Panc1 (cell line): ENCODE data around the gene SLC16A6. TPM values are rescaled to one million over a fixed set of nuclear protein-coding genes. Genes with fewer than 3 reads are reported as not detected.
A peak's percentile ranks its signal among the peaks of the same experiment; 100 is the strongest.

Experiments used
- ATAC-seq: fragments of 200-7000 bp; cut with Tn5 transposase; 2 replicates; pipeline ENCODE4 v1.9.1; 2020; ENCODE audit warnings: mild to moderate bottlenecking, moderate library complexity
- BruUV-seq: library from RNA; stranded (reverse); fragments of 400-500 nt; replicated peaks from 2 replicates; lab custom pipeline; 2021; lab: Mats Ljungman, UMichigan
- CTCF ChIA-PET: fragments of 300-600 bp; sonication (Branson Sonifier 250); formaldehyde crosslinking; loops from one replicate; lab custom pipeline; 2022; ENCODE audit warnings: antibody characterized with exemption; lab: Charles Lee
- POLR2A ChIA-PET: fragments of 300-600 bp; sonication (Branson Sonifier 250); formaldehyde crosslinking; loops from one replicate; lab custom pipeline; 2022; ENCODE audit warnings: antibody characterized with exemption; lab: Charles Lee
- DNase-seq: peaks from one replicate; pipeline ENCODE4 v3.0.0-alpha.2; 2010; ENCODE audit warnings: low read depth, low spot score
- H3K27ac ChIP-seq: 2 replicates; pipeline ENCODE4 v1.5.1; 2011; ENCODE audit warnings: mild to moderate bottlenecking, low read length, inconsistent platforms
- H3K27me3 ChIP-seq: fragments of 200-500 bp; sonication (Bioruptor generic); 2 replicates; pipeline ENCODE4 v1.6.0; 2014; ENCODE audit warnings: low read length, inconsistent platforms; ENCODE audit not compliant: control insufficient read depth, insufficient read depth
- H3K36me3 ChIP-seq: fragments of 200-500 bp; sonication (Bioruptor generic); 2 replicates; pipeline ENCODE4 v1.5.1; 2014; ENCODE audit warnings: inconsistent platforms, mild to moderate bottlenecking, low read length, moderate library complexity; ENCODE audit not compliant: control insufficient read depth, insufficient read depth
- H3K4me1 ChIP-seq: 2 replicates; pipeline ENCODE4 v1.5.1; 2011; ENCODE audit warnings: inconsistent platforms, mild to moderate bottlenecking, low read length, moderate library complexity; ENCODE audit not compliant: control insufficient read depth, insufficient read depth
- H3K4me3 ChIP-seq, 2 experiments: 2 replicates each; pipeline ENCODE4 v1.5.1; 2011 to 2012; ENCODE audit warnings: low read depth in 2 of 2, low read length in 2 of 2, mild to moderate bottlenecking in 2 of 2, inconsistent platforms in 1 of 2, moderate library complexity in 1 of 2
- H3K9me3 ChIP-seq: fragments of 200-500 bp; sonication (Bioruptor generic); 2 replicates; pipeline ENCODE4 v1.5.1; 2014; ENCODE audit warnings: low read depth, mild to moderate bottlenecking, inconsistent platforms, low read length, moderate library complexity; ENCODE audit not compliant: control insufficient read depth, insufficient read depth
- POLR2AphosphoS5 ChIP-seq: IDR thresholded peaks from 2 replicates; pipeline ENCODE4 v1.6.1; 2012; ENCODE audit warnings: mild to moderate bottlenecking, low read depth, low read length, moderate library complexity
- SIN3A ChIP-seq: IDR thresholded peaks from 2 replicates; pipeline ENCODE4 v1.6.1; 2012; ENCODE audit warnings: low read depth, mild to moderate bottlenecking, low read length, moderate library complexity, borderline replicate concordance; ENCODE audit not compliant: insufficient read depth
- TCF7L2 ChIP-seq: IDR thresholded peaks from 2 replicates; pipeline ENCODE4 v1.6.1; 2011; ENCODE audit warnings: mild to moderate bottlenecking, low read depth, low read length, inconsistent platforms
- in situ Hi-C: cut with HindIII; loops from 2 replicates; pipeline ENCODE4 v1.10.0; 2016; ENCODE audit warnings: low sequenced_read_pairs, low pct_unique_long_range_greater_than_20kb
- intact Hi-C: fragments of 100-400 bp; cut with micrococcal nuclease; formaldehyde crosslinking; loops from one replicate; pipeline ENCODE4 v1.10.0; 2022; ENCODE audit not compliant: unreplicated experiment
- total RNA-seq: library from RNA; stranded (reverse); gene quantifications from one replicate; pipeline ENCODE4 v1.2.1, GENCODE V29; 2021; ENCODE audit not compliant: unreplicated experiment
- TF ChIP-seq, protein P1 (sequence below): fragments of 450-650 bp; IDR thresholded peaks from 2 replicates; pipeline ENCODE4 v1.5.1; 2017; ENCODE audit warnings: mild to moderate bottlenecking
- TF ChIP-seq, protein P2 (sequence below), 2 experiments: IDR thresholded peaks; 2 replicates each; pipeline ENCODE4 v1.6.1; 2011 to 2012; ENCODE audit warnings: low read depth in 2 of 2, control low read depth in 1 of 2, low read length in 1 of 2, mild to moderate bottlenecking in 1 of 2, moderate library complexity in 1 of 2; ENCODE audit not compliant: insufficient read depth in 1 of 2

Gene SLC16A6
- total RNA-seq, 1 experiment from 2014 or later, result 0.26 TPM

DNA sequence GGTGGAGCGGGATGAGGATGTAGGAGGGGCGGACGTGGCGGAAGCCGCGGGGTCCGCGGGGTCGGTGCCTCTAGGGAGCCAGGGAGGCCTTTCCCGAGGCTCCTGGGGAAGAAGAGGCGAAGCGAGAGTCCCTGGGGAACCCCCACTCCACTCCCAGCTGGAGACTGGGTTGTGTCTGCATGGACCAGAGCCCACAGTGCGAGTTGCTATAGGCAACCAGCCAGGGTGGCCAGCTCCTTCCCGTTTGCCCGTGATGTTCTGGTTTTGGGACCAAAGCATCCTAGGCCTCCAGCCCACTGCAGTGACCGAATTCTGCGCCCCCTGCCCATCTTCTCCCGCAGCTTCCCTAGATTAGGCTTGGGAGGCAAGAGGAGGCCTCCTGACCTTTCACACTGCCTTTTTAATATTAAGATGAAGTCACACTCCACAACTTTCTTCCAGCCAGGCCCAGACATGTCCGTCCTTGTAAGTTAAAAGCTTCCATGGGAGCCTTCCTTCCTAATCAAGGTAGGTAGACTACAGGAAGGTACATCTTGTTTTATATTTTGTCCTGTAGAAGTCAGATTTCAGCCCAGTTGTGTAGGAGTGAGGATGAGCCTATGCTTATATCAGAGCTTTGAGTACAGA, 42.6 kb downstream of the SLC16A6 start:
- ATAC-seq, result peak; percentile 70; the same call in 1 of the 2 replicates
- intact Hi-C loops (no loop called here), in situ Hi-C loops (no loop called here)

DNA sequence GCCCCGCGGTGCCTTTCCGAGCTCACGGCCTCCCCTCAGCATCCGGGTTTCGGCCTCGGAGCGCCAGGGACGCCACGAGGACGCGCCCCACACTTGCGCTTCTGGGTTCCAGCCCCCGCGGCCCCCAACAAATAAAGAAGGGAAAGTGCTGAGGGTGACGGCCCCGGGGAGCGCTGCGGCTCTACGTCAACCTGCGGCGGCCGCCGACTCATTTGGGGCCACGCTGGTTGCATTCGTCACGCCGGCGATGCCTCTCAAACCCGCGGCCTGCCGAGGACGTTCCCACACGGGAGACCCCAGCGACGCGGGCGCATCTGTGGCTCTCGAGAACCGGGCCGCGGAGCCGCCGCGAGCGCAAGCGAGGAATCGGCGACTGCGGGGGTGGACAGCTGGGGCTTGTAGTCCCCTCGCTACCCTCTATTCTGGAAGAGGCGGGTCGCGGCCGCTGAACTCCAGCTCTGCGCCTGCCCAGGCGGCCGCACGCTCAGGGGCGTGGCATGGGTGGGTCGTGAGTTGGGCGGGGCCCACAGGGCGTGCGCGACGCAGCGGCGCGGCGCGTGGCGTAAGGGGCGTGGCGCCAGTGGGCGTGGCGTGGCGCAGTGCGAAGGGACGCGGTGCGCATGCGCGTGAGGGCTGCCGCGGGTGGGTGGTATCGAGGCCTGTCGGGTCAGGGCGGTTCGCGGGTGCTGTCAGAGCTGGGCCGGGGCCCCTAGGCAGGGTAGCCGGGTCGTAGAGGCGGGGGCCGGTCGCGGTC, 43.3 kb downstream of the SLC16A6 start, which contains the start of gene AMZ2:
TSS of gene AMZ2 (plus strand) at position 599 of the 754 bp plus-strand sequence. CDS start 2,145 bp downstream, outside the sequence.
- Histone ChIP-seq H3K9me3 (no peaks in the 10 kb centered on the region), H3K36me3 (peaks cover 5% of the 10 kb centered on the region), H3K27ac (peak within 1 kb of the TSS; percentile 83), H3K4me3 (peak within 1 kb of the TSS; percentile 57 to 80), H3K4me1 (peaks cover 3% of the 10 kb centered on the region; the same call in 1 of the 2 replicates), H3K27me3 (no peaks in the 10 kb centered on the region)
- ChIA-PET CTCF (interaction anchor here (0.6 kb wide), 1 partner anchor 222 kb away, joined by 3 read pairs; no protein-coding TSS in a partner anchor), POLR2A (no interaction called here)
- DNase-seq (peak; percentile 32), ATAC-seq (peak; percentile 99)
- BruUV-seq, result no TSS peak
- TF ChIP-seq, protein P1, sequence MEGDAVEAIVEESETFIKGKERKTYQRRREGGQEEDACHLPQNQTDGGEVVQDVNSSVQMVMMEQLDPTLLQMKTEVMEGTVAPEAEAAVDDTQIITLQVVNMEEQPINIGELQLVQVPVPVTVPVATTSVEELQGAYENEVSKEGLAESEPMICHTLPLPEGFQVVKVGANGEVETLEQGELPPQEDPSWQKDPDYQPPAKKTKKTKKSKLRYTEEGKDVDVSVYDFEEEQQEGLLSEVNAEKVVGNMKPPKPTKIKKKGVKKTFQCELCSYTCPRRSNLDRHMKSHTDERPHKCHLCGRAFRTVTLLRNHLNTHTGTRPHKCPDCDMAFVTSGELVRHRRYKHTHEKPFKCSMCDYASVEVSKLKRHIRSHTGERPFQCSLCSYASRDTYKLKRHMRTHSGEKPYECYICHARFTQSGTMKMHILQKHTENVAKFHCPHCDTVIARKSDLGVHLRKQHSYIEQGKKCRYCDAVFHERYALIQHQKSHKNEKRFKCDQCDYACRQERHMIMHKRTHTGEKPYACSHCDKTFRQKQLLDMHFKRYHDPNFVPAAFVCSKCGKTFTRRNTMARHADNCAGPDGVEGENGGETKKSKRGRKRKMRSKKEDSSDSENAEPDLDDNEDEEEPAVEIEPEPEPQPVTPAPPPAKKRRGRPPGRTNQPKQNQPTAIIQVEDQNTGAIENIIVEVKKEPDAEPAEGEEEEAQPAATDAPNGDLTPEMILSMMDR, result no peak
- peak; percentile 77 for TF ChIP-seq POLR2AphosphoS5
- no peak; the same call in 1 of the 2 replicates for TF ChIP-seq SIN3A
- in situ Hi-C loops, result no loop called here
- intact Hi-C loops, result no loop called here

More for the DNA sequence above, 42.6 kb downstream of the SLC16A6 start:
- Histone ChIP-seq H3K4me1 (peaks cover 3% of the 10 kb centered on the region; the same call in 1 of the 2 replicates), H3K27me3 (no peaks in the 10 kb centered on the region), H3K36me3 (peaks cover 5% of the 10 kb centered on the region), H3K4me3 (peak overlapping the region; percentile 57 to 80), H3K9me3 (no peaks in the 10 kb centered on the region), H3K27ac (peak overlapping the region; percentile 83)
- ChIA-PET CTCF (no interaction called here), POLR2A (no interaction called here)
- TF ChIP-seq SIN3A (no peak), TCF7L2 (no peak), POLR2AphosphoS5 (no peak)
- TF ChIP-seq, protein P1, result no peak
- TF ChIP-seq, protein P2, sequence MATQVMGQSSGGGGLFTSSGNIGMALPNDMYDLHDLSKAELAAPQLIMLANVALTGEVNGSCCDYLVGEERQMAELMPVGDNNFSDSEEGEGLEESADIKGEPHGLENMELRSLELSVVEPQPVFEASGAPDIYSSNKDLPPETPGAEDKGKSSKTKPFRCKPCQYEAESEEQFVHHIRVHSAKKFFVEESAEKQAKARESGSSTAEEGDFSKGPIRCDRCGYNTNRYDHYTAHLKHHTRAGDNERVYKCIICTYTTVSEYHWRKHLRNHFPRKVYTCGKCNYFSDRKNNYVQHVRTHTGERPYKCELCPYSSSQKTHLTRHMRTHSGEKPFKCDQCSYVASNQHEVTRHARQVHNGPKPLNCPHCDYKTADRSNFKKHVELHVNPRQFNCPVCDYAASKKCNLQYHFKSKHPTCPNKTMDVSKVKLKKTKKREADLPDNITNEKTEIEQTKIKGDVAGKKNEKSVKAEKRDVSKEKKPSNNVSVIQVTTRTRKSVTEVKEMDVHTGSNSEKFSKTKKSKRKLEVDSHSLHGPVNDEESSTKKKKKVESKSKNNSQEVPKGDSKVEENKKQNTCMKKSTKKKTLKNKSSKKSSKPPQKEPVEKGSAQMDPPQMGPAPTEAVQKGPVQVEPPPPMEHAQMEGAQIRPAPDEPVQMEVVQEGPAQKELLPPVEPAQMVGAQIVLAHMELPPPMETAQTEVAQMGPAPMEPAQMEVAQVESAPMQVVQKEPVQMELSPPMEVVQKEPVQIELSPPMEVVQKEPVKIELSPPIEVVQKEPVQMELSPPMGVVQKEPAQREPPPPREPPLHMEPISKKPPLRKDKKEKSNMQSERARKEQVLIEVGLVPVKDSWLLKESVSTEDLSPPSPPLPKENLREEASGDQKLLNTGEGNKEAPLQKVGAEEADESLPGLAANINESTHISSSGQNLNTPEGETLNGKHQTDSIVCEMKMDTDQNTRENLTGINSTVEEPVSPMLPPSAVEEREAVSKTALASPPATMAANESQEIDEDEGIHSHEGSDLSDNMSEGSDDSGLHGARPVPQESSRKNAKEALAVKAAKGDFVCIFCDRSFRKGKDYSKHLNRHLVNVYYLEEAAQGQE (IDR thresholded peaks at IDR 0.05; ENCODE audit: insufficient read depth in 1 of 2, low read depth in 2 of 2, low read length in 1 of 2), result no peak
- BruUV-seq, result TSS peak; percentile 90
- no peak for DNase-seq
